ENCODE data around the gene CPED1.

CPED1 gene

DNA sequence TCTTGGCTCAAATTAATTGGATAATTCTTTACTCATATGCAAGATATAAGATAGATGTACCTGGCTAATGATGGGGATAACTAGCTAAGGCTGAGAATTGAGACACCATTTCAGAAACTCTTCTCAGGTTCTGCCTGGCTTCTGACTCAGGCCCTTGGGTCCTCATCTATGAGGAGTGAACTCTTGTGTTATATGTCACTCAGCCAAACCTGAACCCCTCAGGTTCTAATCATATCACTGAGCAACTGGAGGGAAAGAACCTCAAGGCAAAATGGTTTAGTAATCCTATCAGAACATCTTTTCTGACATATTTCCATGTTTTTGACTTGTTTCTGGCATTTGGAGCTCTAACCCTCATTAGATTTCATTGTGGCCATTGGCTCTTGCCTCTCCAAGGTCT is 100.4 kb downstream of the CPED1 start:
- TF ChIP-seq, protein P1, sequence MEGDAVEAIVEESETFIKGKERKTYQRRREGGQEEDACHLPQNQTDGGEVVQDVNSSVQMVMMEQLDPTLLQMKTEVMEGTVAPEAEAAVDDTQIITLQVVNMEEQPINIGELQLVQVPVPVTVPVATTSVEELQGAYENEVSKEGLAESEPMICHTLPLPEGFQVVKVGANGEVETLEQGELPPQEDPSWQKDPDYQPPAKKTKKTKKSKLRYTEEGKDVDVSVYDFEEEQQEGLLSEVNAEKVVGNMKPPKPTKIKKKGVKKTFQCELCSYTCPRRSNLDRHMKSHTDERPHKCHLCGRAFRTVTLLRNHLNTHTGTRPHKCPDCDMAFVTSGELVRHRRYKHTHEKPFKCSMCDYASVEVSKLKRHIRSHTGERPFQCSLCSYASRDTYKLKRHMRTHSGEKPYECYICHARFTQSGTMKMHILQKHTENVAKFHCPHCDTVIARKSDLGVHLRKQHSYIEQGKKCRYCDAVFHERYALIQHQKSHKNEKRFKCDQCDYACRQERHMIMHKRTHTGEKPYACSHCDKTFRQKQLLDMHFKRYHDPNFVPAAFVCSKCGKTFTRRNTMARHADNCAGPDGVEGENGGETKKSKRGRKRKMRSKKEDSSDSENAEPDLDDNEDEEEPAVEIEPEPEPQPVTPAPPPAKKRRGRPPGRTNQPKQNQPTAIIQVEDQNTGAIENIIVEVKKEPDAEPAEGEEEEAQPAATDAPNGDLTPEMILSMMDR (conservative IDR thresholded peaks at IDR 0.05; ENCODE audit: low read depth, low read length): no peak
- DNase-seq (ENCODE audit: low read depth): no peak
- H3K4me3 ChIP-seq (ENCODE audit: low read depth, low read length): no peak overlapping the region

DNA sequence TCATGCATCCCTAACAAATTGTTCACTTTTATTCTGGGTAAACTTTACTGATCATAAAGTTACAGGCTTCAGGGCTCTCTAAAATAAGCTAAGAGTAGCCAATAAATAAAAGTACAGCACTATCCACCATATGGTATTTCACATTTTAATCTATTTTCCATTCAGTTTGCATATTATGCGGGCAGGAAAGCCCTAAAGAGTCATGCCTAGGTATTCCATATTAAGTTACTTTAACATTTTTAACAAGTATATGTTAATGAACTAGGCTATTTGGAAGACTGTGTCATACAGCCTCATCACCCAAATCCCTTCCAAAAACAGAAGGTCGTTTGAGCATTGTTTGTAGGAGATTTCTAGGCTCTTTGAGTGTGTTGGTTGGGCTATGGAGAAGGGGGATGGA is 106.3 kb downstream of the CPED1 start:
- TF ChIP-seq, protein P1 (conservative IDR thresholded peaks at IDR 0.05; ENCODE audit: low read depth, low read length): no peak

DNA sequence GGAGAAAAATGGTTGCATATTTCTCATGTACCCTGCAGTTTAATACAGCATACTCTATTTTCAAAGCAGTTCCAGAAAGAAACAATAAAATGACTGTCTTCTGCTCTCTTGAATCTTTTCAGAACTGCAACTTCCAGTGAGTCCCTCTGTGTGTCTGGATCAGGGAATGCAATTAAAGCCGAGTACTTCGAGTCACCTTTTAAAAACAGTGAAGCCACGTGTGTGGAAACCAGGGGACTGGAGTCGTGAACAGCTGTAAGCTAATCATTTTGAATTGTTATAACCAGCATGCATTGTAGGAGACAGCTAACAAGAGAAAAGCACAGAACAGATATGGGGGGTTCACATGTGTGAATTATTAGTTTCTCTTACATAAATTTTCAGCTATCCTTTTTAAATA is 109.1 kb downstream of the CPED1 start:
- TF ChIP-seq, protein P1 (conservative IDR thresholded peaks at IDR 0.05; ENCODE audit: low read depth, low read length): no peak
- no peak for DNase-seq (ENCODE audit: low read depth)
- H3K4me3 ChIP-seq (ENCODE audit: low read depth, low read length): no peak overlapping the region

More for the DNA sequence above, 106.3 kb downstream of the CPED1 start:
- no peak for DNase-seq (ENCODE audit: low read depth)
- H3K4me3 ChIP-seq (ENCODE audit: low read depth, low read length): no peak overlapping the region

DNA sequence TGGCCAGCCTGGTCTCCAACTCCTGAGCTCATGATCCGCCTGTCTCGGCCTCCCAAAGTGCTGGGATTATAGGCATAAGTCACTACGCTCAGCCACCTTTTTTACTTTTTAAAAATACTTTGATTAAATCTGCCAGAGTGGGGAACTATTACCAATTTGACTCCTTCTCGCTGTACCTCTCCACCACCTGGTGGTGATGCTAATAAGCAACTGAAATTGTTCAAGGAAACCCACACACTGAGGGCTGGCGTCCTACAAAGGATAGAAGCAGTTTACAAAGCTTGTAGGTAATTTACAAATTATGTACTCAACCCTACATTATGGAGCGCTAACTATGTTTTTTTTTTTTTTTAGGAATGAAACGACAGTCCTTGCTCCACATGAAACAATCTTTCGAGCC is 111.1 kb downstream of the CPED1 start:
- TF ChIP-seq, protein P1 (conservative IDR thresholded peaks at IDR 0.05; ENCODE audit: low read depth, low read length): peak; percentile 40
- peak; percentile 28 for DNase-seq (ENCODE audit: low read depth)
- H3K4me3 ChIP-seq (ENCODE audit: low read depth, low read length): no peak overlapping the region

DNA sequence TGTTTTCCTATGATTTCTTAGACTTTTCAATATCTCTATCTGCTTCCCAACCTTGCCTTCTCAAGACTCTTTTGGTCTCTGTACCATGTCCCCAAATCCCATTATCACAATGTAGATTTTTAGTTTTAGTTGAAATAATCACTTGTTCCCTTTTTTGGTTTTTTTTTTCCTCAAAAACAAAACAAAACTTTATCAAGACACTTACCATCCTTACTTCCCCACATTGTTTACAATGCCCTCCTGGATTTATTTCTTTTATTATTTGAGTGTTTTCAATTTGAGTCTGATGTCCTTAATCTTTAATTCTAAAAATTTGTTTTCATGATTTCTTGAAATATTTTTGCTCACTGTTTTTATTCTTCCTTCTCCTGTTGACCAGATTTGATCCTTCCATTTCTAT is 112.6 kb downstream of the CPED1 start:
- DNase-seq (ENCODE audit: low read depth): no peak
- TF ChIP-seq, protein P1 (conservative IDR thresholded peaks at IDR 0.05; ENCODE audit: low read depth, low read length): no peak
- H3K4me3 ChIP-seq (ENCODE audit: low read depth, low read length): no peak overlapping the region

DNA sequence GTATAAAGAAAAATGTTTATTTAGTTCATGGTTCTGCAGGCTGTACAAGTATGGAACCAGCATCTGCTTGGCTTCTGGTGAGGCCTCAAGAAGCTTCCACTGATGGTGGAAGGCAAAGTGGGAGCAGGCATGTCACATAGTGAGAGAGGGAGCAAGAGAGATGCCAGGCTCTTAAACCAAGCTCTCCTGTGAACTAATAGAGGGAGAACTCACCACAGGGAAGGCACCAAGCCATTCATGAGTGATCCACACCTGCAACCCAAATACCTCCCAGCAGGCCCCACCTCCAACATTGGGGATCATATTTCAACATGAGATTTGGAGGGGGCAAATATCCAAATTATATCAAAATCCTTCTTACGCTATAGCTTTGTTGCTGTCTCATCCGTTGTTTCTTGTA is 113.1 kb downstream of the CPED1 start:
- H3K4me3 ChIP-seq (ENCODE audit: low read depth, low read length): no peak overlapping the region
- DNase-seq (ENCODE audit: low read depth): no peak
- TF ChIP-seq, protein P1 (conservative IDR thresholded peaks at IDR 0.05; ENCODE audit: low read depth, low read length): no peak

DNA sequence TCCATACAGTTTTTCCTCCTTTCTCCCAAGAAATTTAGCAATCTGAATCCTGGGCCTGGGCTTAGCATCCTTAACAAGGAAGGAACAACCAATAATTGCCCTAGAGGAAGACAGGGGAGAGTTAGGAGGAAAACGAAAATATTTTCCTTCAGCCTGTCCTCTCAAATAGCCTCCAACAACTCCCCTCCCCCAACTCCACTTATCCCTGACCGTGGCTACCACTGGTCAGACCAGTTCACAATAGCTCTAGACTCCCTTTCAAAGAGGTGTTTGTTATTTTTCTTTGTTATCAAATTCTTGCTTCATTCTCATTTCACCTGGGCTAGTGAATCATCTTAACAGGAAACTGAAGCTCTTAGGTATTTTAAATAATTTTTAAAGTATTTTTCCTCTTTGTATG is 114.1 kb downstream of the CPED1 start:
- TF ChIP-seq, protein P1 (conservative IDR thresholded peaks at IDR 0.05; ENCODE audit: low read depth, low read length): no peak
- no peak overlapping the region for H3K4me3 ChIP-seq (ENCODE audit: low read depth, low read length)
- DNase-seq (ENCODE audit: low read depth): no peak
